ENCODE measurements around the gene HLA-DQB1.
"Not testable (repeated sequence)": the region's sequence is repeated elsewhere in the genome, so short reads cannot be mapped to it uniquely, and the experiment has no call there.

Gene HLA-DQB1

DNA sequence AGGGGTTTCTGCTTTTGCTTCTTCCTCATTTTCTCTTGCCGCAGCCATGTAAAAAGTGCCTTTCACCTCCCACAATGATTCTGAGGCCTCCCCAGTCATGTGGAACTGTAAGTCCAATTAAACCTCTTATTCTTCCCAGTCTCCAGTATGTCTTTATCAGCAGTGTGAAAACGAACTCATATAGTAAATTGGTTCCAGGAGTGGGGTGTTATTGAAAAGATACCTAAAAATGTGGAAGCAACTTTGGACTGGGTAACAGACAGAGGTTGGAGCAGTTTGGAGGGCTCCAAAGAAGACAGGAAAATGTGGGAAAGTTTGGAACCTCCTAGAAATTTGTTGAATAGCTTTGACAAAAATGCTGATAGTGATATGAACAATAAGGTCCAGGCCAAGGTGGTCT, 5.5 kb upstream of the HLA-DQB1 start:
- not testable (repeated sequence) for H3K36me3 Mint-ChIP-seq (ENCODE audit: low read depth); H3K27me3 Mint-ChIP-seq; H3K4me3 Mint-ChIP-seq; H3K27ac Mint-ChIP-seq; ATAC-seq; DNase-seq
- Mint-ChIP-seq H3K4me1 (peaks cover 17% of the 10 kb centered on the region), H3K9me3 (peaks cover 11% of the 10 kb centered on the region)

DNA sequence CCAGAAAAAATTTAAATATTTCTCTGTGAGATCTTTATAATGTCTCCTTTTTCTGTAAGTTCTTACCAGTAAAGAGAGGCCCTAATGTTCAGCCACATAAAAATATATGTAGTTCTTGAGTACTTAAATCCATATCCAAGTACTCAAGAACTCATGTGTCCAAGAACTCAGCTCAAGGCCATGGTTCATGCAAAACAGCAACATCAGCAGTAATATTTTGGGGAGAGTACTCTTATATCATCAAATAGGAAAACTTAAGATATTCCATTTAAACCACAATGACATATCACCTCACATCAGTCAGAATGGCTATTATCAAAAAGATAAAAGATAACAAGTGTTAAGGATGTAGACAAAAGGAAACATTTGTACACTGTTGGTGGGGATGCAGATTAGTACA, 3.4 kb upstream of the HLA-DQB1 start:
- Mint-ChIP-seq H3K27me3 (peaks cover 10% of the 10 kb centered on the region), H3K9me3 (peaks cover 9% of the 10 kb centered on the region), H3K4me3 (no peak overlapping the region), H3K27ac (no peak overlapping the region), H3K4me1 (peaks cover 34% of the 10 kb centered on the region), H3K36me3 (ENCODE audit: low read depth) (peaks cover 4% of the 10 kb centered on the region)
- ATAC-seq (no peak), DNase-seq (no peak)

DNA sequence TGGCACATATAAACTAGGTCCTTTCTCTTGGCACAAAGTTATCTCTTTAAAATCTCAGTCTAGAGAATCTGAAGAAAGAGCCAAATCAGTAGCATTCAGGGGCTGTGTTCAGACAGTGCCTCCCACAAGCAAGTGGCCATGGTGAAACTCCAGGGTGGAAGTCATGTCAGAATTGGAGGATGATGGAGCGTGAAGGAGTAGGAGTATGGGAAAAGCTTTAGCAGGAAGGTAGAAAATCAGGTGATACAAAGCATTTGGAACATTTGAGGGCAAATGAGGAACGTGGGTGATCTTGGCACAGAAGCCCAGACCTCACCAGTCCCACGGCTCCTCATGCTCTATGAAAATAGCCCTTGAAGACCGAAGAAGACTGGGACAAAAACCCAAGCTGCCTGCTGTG, 2.8 kb upstream of the HLA-DQB1 start:
- H3K27ac Mint-ChIP-seq, result peak overlapping the region; percentile 1
- peaks cover 37% of the 10 kb centered on the region for H3K4me1 Mint-ChIP-seq
- H3K36me3 Mint-ChIP-seq (ENCODE audit: low read depth), result peaks cover 4% of the 10 kb centered on the region
- no peak overlapping the region for H3K4me3 Mint-ChIP-seq
- peaks cover 9% of the 10 kb centered on the region for H3K9me3 Mint-ChIP-seq
- DNase-seq (no peak), ATAC-seq (no peak)
- peaks cover 12% of the 10 kb centered on the region for H3K27me3 Mint-ChIP-seq

DNA sequence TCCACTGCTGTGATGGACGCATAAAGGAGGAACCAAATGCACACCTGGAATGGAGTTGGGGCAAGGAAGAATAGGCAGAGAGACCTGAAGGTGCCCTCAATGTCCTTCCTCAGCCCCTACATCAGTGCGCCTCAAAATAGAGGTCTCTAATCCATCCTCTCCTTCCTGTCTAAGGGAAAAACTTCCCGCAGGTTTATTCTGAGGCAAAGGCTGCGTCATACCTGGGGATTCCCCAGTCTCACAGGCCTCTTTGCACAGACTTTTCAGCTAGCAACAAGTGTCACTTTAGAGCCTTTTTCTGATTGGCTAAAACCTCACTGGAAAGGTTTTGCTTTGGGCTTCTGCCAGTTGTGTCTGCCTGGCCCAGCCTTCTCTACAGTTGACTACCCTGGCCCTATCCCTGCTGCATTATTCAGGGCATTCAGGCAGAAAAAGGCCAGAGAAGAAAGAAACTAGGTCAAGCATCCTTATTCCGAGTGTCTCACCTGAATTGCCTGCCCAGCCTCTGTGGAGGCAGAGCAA, 1.8 kb upstream of the HLA-DQB1 start:
- peaks cover 6% of the 10 kb centered on the region for H3K9me3 Mint-ChIP-seq
- H3K27ac Mint-ChIP-seq, result peak overlapping the region; percentile 36
- H3K27me3 Mint-ChIP-seq, result peaks cover 12% of the 10 kb centered on the region
- H3K4me3 Mint-ChIP-seq, result no peak overlapping the region
- peak; percentile 31 for DNase-seq
- H3K4me1 Mint-ChIP-seq, result peaks cover 40% of the 10 kb centered on the region
- peak; percentile 71 for ATAC-seq
- H3K36me3 Mint-ChIP-seq (ENCODE audit: low read depth), result peaks cover 4% of the 10 kb centered on the region

DNA sequence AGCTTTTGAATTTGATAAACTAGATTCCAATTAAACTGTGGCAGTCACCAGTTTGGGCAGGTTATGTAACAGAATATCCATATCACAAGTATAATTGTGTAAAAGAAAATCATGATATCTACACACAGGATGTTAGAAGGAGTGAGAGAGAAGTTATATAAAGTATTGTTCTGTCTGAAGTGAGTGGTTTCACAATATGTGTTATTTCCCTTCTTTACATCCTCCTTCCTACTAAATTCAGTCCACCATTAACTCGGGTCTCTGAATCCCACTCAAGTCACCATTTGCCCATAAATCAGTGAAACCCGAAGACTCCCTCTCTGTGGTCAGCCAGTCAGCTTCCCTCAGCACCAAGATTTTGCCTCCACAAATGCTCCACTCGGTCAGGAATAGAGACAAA, 796 bp downstream of the HLA-DQB1 start:
- H3K4me1 Mint-ChIP-seq, result peaks cover 50% of the 10 kb centered on the region

DNA sequence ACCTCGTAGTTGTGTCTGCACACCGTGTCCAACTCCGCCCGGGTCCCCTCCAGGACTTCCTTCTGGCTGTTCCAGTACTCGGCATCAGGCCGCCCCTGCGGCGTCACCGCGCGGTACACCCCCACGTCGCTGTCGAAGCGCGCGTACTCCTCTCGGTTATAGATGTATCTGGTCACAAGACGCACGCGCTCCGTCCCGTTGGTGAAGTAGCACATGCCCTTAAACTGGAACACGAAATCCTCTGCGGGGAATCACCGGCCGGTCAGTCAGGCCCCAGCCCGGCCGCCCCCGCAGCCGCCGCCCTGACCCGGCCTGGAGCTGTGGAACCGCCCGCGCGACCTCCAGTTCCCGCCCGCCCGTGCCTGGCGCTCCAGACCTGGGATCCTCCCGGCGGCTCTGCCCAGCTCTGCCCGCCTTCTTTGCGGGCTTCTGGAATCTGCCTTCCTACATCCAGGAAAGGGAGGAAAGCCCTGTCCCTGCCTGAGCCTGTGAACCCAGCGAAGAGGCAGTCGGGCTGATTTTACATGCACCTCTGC, 1.6 kb downstream of the HLA-DQB1 start:
- peak; percentile 44 for ATAC-seq

More for the DNA sequence above, 796 bp downstream of the HLA-DQB1 start:
- Mint-ChIP-seq H3K36me3 (ENCODE audit: low read depth) (peaks cover 2% of the 10 kb centered on the region), H3K27ac (peak overlapping the region; percentile 63), H3K4me3 (peak overlapping the region; percentile 81), H3K9me3 (no peaks in the 10 kb centered on the region), H3K27me3 (peaks cover 12% of the 10 kb centered on the region)
- DNase-seq (no peak), ATAC-seq (no peak)

DNA sequence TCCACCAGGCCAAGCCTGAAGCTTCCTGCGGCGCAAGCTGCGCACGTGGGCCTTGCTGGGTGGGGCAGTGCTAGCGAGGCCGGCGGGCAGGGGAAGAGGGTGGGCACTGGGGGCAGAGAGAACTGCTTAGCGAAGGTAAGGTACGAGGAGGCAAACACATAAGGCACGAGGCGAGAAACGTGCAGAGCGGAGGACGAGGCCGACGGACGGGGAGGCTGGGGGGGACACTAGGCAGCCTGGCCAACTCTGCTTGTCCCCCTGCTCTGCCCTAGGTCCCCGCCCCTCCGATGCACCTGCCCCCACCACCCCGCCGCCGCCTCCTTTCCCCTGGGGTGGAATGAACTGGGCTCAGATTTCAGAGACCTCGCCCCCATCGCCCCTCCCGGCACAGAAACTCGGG, 2.1 kb downstream of the HLA-DQB1 start:
- ATAC-seq (no peak), DNase-seq (no peak)
- no peaks in the 10 kb centered on the region for H3K9me3 Mint-ChIP-seq
- H3K4me1 Mint-ChIP-seq, result peaks cover 60% of the 10 kb centered on the region
- no peak overlapping the region for H3K27ac Mint-ChIP-seq
- peak overlapping the region; percentile 81 for H3K4me3 Mint-ChIP-seq
- H3K27me3 Mint-ChIP-seq, result peaks cover 12% of the 10 kb centered on the region
- peaks cover 5% of the 10 kb centered on the region for H3K36me3 Mint-ChIP-seq (ENCODE audit: low read depth)

More for the DNA sequence above, 1.6 kb downstream of the HLA-DQB1 start:
- DNase-seq, result peak; percentile 10
- Mint-ChIP-seq H3K9me3 (no peaks in the 10 kb centered on the region), H3K27ac (peak overlapping the region; percentile 63), H3K27me3 (peaks cover 12% of the 10 kb centered on the region), H3K4me3 (peak overlapping the region; percentile 81), H3K36me3 (ENCODE audit: low read depth) (peaks cover 5% of the 10 kb centered on the region), H3K4me1 (peaks cover 58% of the 10 kb centered on the region)

DNA sequence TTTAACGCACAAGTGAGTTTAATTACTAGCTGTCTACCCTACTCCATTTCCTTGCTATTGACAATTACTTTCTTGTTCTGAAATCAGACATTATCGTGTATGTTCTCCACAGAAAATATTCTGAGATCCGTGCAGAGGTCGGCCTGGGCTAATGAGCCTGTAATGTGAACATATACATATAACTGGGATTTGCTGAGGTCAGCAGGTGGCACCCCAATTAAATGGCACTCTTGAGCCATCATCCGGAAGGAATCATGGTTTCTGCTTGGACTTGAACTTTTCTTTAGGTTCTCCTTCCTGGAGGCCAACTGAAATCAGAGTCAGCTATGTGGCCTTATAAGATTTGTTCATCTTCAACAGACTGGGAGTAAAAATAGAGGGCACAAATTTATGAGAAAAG, 3.6 kb downstream of the HLA-DQB1 start:
- Mint-ChIP-seq H3K4me1 (peaks cover 50% of the 10 kb centered on the region), H3K27me3 (peaks cover 12% of the 10 kb centered on the region), H3K36me3 (ENCODE audit: low read depth) (peaks cover 7% of the 10 kb centered on the region), H3K4me3 (no peak overlapping the region), H3K9me3 (no peaks in the 10 kb centered on the region), H3K27ac (no peak overlapping the region)
- DNase-seq (no peak), ATAC-seq (no peak)

DNA sequence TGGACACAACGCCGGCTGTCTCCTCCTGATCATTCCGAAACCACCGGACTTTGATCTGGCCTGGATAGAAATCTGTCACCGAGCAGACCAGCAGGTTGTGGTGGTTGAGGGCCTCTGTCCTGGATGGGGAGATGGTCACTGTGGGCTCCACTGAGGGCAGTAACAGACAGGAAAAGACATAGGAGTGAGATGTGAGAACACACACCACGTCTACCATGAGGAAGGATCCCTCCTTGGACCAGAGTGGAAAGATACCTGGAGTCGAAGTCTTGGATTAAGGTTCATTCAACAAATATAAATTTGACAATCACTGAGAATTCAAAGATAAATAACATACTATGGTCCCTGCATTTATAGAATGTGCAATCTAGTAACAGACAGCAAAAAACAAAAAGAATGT, 4.4 kb downstream of the HLA-DQB1 start:
- Mint-ChIP-seq H3K4me3 (no peak overlapping the region), H3K27me3 (peaks cover 12% of the 10 kb centered on the region), H3K9me3 (no peaks in the 10 kb centered on the region), H3K4me1 (peaks cover 44% of the 10 kb centered on the region), H3K27ac (no peak overlapping the region), H3K36me3 (ENCODE audit: low read depth) (peaks cover 7% of the 10 kb centered on the region)
- ATAC-seq (no peak), DNase-seq (no peak)

DNA sequence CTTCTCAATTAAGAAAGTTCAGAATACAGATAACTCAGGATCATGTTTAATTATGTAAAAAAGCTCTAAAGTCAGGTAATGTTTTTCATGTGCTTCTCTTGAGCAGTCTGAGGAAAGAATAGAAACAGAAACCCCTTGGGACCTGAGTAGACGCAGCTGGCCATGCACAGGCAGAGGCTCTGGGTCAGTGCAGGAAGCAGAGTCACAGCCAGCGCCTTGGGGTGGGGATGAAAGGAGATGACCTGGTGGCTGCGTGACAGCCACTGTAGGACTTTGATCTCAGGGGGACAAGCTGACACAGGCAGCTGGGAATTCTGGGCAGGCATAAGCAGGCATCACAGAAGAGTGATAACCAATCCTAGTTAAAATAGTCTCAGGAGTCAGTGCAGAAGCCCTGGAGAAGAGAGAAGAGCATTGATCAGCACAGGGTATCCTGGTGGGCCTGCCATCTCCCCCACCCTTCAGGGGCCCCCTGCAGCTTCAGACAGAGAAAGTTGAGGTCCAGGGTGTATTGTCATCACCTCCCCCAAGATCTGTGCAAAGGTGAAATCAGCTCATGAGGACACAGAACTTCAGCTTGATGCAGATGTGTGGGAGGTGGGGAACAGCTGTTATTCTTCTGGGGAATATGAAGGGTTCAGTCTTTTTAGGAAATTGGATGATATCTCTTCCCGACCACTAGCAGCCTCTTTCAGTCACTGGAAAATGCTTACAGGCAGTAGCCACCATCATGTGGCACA, 6.4 kb downstream of the HLA-DQB1 start:
- Mint-ChIP-seq H3K27me3 (peaks cover 2% of the 10 kb centered on the region), H3K36me3 (ENCODE audit: low read depth) (peaks cover 9% of the 10 kb centered on the region), H3K4me3 (no peak overlapping the region), H3K9me3 (no peaks in the 10 kb centered on the region), H3K27ac (peak overlapping the region; percentile 44), H3K4me1 (peaks cover 29% of the 10 kb centered on the region)
- ATAC-seq (no peak), DNase-seq (no peak)

DNA sequence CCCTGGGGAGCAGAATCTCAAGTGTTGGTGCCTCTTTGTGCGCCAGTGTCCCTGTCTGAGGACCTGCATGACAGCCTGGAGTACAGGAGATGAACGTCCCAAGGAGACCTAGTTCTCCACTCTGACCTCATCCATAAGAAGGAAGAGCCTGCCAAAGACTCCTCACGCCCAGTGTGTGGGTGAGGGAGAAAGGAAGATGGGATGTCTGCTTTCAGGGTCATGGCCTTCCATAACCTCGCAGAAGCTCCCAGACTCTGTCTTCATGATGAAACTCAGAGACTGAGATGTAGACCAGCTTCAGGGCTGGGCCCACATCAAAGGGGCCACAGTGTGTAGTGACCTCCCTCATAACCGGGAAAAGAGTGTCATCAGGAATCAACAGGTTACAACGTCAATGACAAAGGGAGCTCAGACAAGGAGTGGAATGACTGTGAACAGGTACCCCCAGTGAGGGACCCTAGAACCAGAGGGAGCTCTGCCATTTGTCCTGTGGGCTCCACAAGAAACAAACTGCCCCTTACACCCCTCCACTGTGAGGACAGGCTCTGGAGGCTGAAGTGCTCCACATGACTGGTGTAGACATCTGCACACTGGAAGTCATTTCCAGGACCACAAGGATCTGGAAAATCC, 8.1 kb downstream of the HLA-DQB1 start:
- Mint-ChIP-seq H3K27ac (no peak overlapping the region), H3K27me3 (no peaks in the 10 kb centered on the region), H3K9me3 (no peaks in the 10 kb centered on the region), H3K4me3 (no peak overlapping the region), H3K36me3 (ENCODE audit: low read depth) (peaks cover 9% of the 10 kb centered on the region), H3K4me1 (peaks cover 24% of the 10 kb centered on the region)
- DNase-seq (no peak), ATAC-seq (peak; percentile 20)

DNA sequence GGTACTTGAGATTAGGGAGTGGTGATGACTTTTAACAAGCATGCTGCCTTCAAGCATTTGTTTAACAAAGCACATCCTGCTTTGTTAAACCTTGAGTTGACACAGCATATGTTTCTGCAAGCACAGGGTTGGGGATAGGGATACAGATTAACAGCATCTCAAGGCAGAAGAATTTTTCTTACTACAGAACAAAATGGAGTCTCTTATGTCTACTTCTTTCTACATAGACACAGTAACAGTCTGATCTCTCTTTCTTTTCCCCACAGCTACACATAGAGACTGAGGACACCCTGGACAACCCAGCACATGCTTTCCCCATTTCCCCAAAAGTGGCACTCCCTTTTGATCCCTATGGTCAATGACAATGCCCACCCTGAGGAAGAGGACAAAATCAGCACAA, 8.6 kb downstream of the HLA-DQB1 start:
- H3K27ac Mint-ChIP-seq; H3K27me3 Mint-ChIP-seq; H3K9me3 Mint-ChIP-seq; ATAC-seq; H3K36me3 Mint-ChIP-seq (ENCODE audit: low read depth); H3K4me3 Mint-ChIP-seq; DNase-seq: not testable (repeated sequence)
- H3K4me1 Mint-ChIP-seq, result peaks cover 20% of the 10 kb centered on the region

DNA sequence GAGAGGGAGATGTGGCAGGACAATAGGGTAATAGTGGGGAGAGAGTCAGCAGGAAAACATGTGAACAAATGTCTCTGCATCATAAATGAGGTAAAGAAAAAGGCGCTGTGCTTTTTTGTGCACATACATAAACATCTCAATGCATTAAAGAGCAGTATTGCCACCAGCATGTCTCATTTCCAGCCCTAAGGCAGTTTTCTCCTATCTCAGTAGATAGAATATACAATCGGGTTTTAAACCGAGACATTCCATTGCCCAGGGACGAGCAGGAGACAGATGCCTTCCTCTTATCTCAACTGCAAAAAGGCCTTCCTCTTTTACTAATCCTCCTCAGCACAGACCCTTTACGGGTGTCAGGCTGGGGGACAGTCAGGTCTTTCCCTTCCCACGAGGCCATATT, 9.1 kb downstream of the HLA-DQB1 start:
- H3K4me3 Mint-ChIP-seq; DNase-seq; H3K27ac Mint-ChIP-seq; H3K9me3 Mint-ChIP-seq; ATAC-seq; H3K27me3 Mint-ChIP-seq; H3K36me3 Mint-ChIP-seq (ENCODE audit: low read depth): not testable (repeated sequence)
- peaks cover 17% of the 10 kb centered on the region for H3K4me1 Mint-ChIP-seq

DNA sequence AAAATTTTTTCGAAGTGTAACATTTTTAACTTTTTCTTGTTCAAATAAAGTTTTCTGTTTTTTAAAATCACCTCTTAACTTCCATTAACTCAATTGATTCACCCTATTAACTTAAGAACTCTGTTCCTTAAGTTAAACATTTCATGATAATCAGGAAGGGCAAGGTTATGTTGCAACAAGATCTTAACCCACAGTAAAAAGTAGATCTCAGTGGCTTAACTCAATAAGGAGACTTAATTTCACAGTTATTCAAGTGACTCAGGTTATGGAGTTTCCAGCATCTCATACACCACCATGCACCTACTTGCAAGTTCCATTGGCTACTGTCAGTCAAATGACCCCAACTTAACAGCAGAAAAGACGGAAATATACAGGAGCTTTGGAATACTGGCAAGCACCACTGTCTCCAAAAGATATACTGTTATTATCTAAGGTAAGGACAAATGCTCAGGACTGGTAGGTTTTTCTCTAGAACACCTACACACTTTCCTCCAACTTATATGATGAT, 11.2 kb downstream of the HLA-DQB1 start:
- no peak for ATAC-seq
- Mint-ChIP-seq H3K27me3 (no peaks in the 10 kb centered on the region), H3K4me1 (peaks cover 9% of the 10 kb centered on the region), H3K9me3 (no peaks in the 10 kb centered on the region), H3K36me3 (ENCODE audit: low read depth) (peaks cover 8% of the 10 kb centered on the region), H3K4me3 (no peak overlapping the region), H3K27ac (no peak overlapping the region)
- no peak for DNase-seq
